Measurements from ENCODE around the gene WAPL.

Gene WAPL

DNA sequence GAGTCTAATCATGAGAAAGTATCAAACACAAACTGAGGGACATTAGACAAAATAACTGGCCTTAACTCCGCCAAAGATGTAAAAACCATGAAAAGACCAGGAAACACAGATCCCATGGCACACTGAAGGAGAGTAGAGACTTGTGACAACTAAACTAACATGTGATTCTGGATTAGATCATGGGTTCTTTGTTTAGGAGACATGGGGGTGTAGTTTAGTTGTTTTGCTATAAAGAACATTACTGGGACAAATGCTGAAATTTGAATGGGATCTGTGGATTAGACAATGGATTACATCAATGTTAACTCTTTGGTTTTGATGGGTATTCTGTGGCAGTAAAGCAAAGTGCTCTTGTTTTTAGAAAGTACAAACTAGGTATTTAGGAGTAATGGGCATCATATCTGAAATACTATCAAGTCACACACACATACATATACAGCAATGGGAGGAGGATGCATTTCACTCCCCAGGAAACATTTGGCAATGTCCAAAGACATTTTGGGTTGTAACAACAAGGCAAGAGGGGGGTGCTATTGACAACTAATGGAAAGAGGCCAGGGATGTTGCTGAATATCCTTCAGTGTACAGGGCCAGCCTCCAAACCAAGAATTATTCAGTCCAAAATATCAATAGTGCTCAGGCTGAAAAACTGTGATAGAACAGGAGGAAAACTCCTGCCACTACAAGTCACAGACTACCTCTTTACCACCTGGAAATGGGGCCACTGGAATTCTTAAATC is 32.4 kb downstream of the WAPL start:
- no peak for TF ChIP-seq FOXM1 (IDR thresholded peaks at IDR 0.05; ENCODE audit: borderline replicate concordance, low read depth)
- TF ChIP-seq, protein P1, sequence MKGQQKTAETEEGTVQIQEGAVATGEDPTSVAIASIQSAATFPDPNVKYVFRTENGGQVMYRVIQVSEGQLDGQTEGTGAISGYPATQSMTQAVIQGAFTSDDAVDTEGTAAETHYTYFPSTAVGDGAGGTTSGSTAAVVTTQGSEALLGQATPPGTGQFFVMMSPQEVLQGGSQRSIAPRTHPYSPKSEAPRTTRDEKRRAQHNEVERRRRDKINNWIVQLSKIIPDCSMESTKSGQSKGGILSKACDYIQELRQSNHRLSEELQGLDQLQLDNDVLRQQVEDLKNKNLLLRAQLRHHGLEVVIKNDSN (IDR thresholded peaks at IDR 0.05): no peak
- TF ChIP-seq ZBTB7A (IDR thresholded peaks at IDR 0.05; ENCODE audit: low read depth): no peak
- no peak for TF ChIP-seq CREB1 (IDR thresholded peaks at IDR 0.05; ENCODE audit: low read depth)
- TF ChIP-seq, protein P2, sequence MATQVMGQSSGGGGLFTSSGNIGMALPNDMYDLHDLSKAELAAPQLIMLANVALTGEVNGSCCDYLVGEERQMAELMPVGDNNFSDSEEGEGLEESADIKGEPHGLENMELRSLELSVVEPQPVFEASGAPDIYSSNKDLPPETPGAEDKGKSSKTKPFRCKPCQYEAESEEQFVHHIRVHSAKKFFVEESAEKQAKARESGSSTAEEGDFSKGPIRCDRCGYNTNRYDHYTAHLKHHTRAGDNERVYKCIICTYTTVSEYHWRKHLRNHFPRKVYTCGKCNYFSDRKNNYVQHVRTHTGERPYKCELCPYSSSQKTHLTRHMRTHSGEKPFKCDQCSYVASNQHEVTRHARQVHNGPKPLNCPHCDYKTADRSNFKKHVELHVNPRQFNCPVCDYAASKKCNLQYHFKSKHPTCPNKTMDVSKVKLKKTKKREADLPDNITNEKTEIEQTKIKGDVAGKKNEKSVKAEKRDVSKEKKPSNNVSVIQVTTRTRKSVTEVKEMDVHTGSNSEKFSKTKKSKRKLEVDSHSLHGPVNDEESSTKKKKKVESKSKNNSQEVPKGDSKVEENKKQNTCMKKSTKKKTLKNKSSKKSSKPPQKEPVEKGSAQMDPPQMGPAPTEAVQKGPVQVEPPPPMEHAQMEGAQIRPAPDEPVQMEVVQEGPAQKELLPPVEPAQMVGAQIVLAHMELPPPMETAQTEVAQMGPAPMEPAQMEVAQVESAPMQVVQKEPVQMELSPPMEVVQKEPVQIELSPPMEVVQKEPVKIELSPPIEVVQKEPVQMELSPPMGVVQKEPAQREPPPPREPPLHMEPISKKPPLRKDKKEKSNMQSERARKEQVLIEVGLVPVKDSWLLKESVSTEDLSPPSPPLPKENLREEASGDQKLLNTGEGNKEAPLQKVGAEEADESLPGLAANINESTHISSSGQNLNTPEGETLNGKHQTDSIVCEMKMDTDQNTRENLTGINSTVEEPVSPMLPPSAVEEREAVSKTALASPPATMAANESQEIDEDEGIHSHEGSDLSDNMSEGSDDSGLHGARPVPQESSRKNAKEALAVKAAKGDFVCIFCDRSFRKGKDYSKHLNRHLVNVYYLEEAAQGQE (IDR thresholded peaks at IDR 0.05; ENCODE audit: low read depth): no peak
- TF ChIP-seq EP300 (IDR thresholded peaks at IDR 0.05; ENCODE audit: borderline replicate concordance): no peak
- TF ChIP-seq EGR1 (IDR thresholded peaks at IDR 0.05): no peak
- TF ChIP-seq TAF1 (IDR thresholded peaks at IDR 0.05; ENCODE audit: low read depth): no peak
- TF ChIP-seq RAD21 (IDR thresholded peaks at IDR 0.05; ENCODE audit: low read depth): no peak
- TF ChIP-seq YY1 (IDR thresholded peaks at IDR 0.05; ENCODE audit: low read depth): no peak
- TF ChIP-seq CEBPB (IDR thresholded peaks at IDR 0.05): no peak
- TF ChIP-seq, protein P3, sequence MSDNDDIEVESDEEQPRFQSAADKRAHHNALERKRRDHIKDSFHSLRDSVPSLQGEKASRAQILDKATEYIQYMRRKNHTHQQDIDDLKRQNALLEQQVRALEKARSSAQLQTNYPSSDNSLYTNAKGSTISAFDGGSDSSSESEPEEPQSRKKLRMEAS (IDR thresholded peaks at IDR 0.05): no peak
- no peak for TF ChIP-seq NFIC (IDR thresholded peaks at IDR 0.05)
- TF ChIP-seq TEAD4 (IDR thresholded peaks at IDR 0.05): no peak
- TF ChIP-seq TCF12 (IDR thresholded peaks at IDR 0.05; ENCODE audit: low read depth): no peak

DNA sequence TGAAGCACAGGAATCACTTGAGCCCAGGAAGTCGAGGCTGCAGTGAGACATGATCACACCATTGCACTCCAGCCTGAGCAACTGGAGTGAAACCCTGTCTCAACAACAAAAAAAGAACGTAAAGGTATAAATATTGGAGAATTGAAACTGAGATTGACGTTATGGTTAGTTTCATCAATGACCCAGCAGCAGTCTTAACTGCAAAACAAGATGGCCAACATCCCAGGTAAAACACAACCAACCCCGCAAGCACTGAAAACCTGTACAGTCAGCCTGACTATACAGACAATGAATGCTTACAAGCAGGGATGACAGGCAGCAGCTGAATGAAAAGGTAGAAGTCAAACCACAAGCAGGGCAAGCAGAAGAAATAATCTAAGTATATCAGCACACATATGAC is 34.7 kb downstream of the WAPL start:
- TF ChIP-seq TAF1 (IDR thresholded peaks at IDR 0.05; ENCODE audit: low read depth): no peak
- TF ChIP-seq YY1 (IDR thresholded peaks at IDR 0.05; ENCODE audit: low read depth): no peak
- no peak for TF ChIP-seq FOXM1 (IDR thresholded peaks at IDR 0.05; ENCODE audit: borderline replicate concordance, low read depth)
- TF ChIP-seq, protein P2 (IDR thresholded peaks at IDR 0.05; ENCODE audit: low read depth): no peak
- TF ChIP-seq EGR1 (IDR thresholded peaks at IDR 0.05): no peak
- TF ChIP-seq TEAD4 (IDR thresholded peaks at IDR 0.05): no peak
- no peak for TF ChIP-seq RAD21 (IDR thresholded peaks at IDR 0.05; ENCODE audit: low read depth)
- TF ChIP-seq, protein P3 (IDR thresholded peaks at IDR 0.05): no peak
- TF ChIP-seq CEBPB (IDR thresholded peaks at IDR 0.05): no peak
- TF ChIP-seq NFIC (IDR thresholded peaks at IDR 0.05): no peak
- TF ChIP-seq, protein P1 (IDR thresholded peaks at IDR 0.05): no peak
- no peak for TF ChIP-seq TCF12 (IDR thresholded peaks at IDR 0.05; ENCODE audit: low read depth)
- no peak for TF ChIP-seq CREB1 (IDR thresholded peaks at IDR 0.05; ENCODE audit: low read depth)
- no peak for TF ChIP-seq ZBTB7A (IDR thresholded peaks at IDR 0.05; ENCODE audit: low read depth)
- TF ChIP-seq EP300 (IDR thresholded peaks at IDR 0.05; ENCODE audit: borderline replicate concordance): no peak

DNA sequence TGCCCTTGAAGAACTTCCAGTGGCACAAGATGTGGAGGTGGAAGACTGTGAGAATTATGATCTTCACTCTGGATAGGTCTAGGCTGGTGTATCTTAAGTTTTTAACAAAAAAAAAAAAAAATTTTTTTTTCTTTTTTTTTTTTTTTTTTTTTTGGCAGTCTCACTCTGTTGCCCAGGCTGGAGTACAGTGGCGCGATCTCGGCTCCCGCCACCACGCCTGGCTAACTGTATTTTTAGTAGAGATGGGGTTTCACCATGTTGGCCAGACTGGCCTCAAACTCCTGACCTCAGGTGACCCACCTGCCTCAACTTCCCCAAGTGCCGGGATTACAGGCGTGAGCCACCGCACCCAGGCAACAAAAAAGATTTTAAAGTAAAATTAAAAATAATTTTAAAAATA is 37.9 kb downstream of the WAPL start:
- TF ChIP-seq EP300 (IDR thresholded peaks at IDR 0.05; ENCODE audit: borderline replicate concordance): no peak
- no peak for TF ChIP-seq FOXM1 (IDR thresholded peaks at IDR 0.05; ENCODE audit: borderline replicate concordance, low read depth)
- TF ChIP-seq EGR1 (IDR thresholded peaks at IDR 0.05): no peak
- TF ChIP-seq, protein P2 (IDR thresholded peaks at IDR 0.05; ENCODE audit: low read depth): no peak

DNA sequence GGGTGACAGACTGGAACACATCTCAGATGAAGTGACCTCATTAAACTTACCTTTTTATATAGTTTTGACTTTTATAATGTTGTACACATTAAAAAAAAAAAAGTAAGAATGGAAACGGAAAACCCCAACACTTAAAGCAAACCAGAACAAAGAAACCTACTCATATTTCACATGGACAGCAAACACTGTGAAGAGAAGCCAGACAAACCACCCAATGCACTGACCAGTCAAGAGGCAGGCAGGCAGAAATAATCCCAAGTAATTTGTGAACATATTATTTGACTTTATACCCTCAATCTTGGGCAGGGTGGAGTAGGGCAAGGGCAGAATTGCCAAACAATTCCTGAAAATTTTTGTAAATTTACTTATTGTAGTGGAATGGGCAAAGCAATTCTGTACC is 39.8 kb downstream of the WAPL start:
- TF ChIP-seq TEAD4 (IDR thresholded peaks at IDR 0.05) (no peak), EGR1 (IDR thresholded peaks at IDR 0.05) (no peak), NFIC (IDR thresholded peaks at IDR 0.05) (no peak), TAF1 (IDR thresholded peaks at IDR 0.05; ENCODE audit: low read depth) (no peak), YY1 (IDR thresholded peaks at IDR 0.05; ENCODE audit: low read depth) (no peak), FOXM1 (IDR thresholded peaks at IDR 0.05; ENCODE audit: borderline replicate concordance, low read depth) (no peak), TCF12 (IDR thresholded peaks at IDR 0.05; ENCODE audit: low read depth) (no peak), EP300 (IDR thresholded peaks at IDR 0.05; ENCODE audit: borderline replicate concordance) (no peak), CEBPB (IDR thresholded peaks at IDR 0.05) (no peak)
- TF ChIP-seq, protein P1 (IDR thresholded peaks at IDR 0.05): no peak
- TF ChIP-seq, protein P3 (IDR thresholded peaks at IDR 0.05): no peak

Data from Ishikawa (cell line).